KMS-11 (cell line): ENCODE data around the gene CDK9.

Experiments
- H2AFZ ChIP-seq: fragments of 200-600 bp; sonication (generic); 2 replicates; pipeline ENCODE4 v1.6.1; 2016; ENCODE audit warnings: antibody characterized with exemption, mixed run types, low read depth
- H3K27ac ChIP-seq: fragments of 200-600 bp; sonication (generic); 2 replicates; pipeline ENCODE4 v1.6.1; 2016; ENCODE audit warnings: mild to moderate bottlenecking, mixed run types
- H3K27me3 ChIP-seq: fragments of 200-600 bp; sonication (generic); 2 replicates; pipeline ENCODE4 v1.6.1; 2017; ENCODE audit warnings: mild to moderate bottlenecking, low read depth, mixed run types, moderate library complexity; ENCODE audit not compliant: insufficient read depth
- H3K36me3 ChIP-seq: fragments of 200-600 bp; sonication (generic); 2 replicates; pipeline ENCODE4 v1.6.1; 2017; ENCODE audit warnings: mild to moderate bottlenecking, mixed run types; ENCODE audit not compliant: insufficient read depth
- H3K4me1 ChIP-seq: fragments of 200-600 bp; sonication (generic); 2 replicates; pipeline ENCODE4 v1.6.1; 2016; ENCODE audit warnings: mild to moderate bottlenecking, low read depth, mixed run types; ENCODE audit not compliant: poor library complexity, severe bottlenecking
- H3K4me2 ChIP-seq: fragments of 200-600 bp; sonication (generic); 2 replicates; pipeline ENCODE4 v1.7.0; 2016; ENCODE audit warnings: mild to moderate bottlenecking, mixed run types
- H3K4me3 ChIP-seq: fragments of 200-600 bp; sonication (generic); IDR thresholded peaks from 2 replicates; pipeline ENCODE4 v1.6.1; 2017; ENCODE audit warnings: low read depth, low read length, mixed read lengths; ENCODE audit not compliant: insufficient read depth
- H3K79me2 ChIP-seq: fragments of 200-600 bp; sonication (generic); 2 replicates; pipeline ENCODE4 v1.6.1; 2016; ENCODE audit warnings: low read depth, mixed run types; ENCODE audit not compliant: insufficient read depth
- H3K9ac ChIP-seq: fragments of 200-600 bp; sonication (generic); 2 replicates; pipeline ENCODE4 v1.6.1; 2016; ENCODE audit warnings: mild to moderate bottlenecking, mixed run types
- H4K20me1 ChIP-seq: fragments of 200-600 bp; sonication (generic); 2 replicates; pipeline ENCODE4 v1.6.1; 2016; ENCODE audit warnings: mild to moderate bottlenecking, mixed run types; ENCODE audit not compliant: insufficient read depth
- CTCF ChIP-seq: fragments of 200-600 bp; sonication (generic); conservative IDR thresholded peaks from 2 replicates; pipeline ENCODE4 v1.6.1; 2017; ENCODE audit warnings: low read depth, mild to moderate bottlenecking, antibody characterized with exemption, low read length, moderate library complexity, mixed read lengths

Gene CDK9

GRCh38 chr9:127806871-127807270 lies 21.0 kb downstream of the CDK9 start:
- Histone ChIP-seq H3K9ac (no peak overlapping the region), H3K4me3 (no peak overlapping the region), H4K20me1 (no peaks in the 10 kb centered on the region), H3K36me3 (no peaks in the 10 kb centered on the region), H3K27me3 (no peaks in the 10 kb centered on the region), H3K4me1 (peaks cover 22% of the 10 kb centered on the region), H3K79me2 (peaks cover 29% of the 10 kb centered on the region), H3K27ac (no peak overlapping the region), H3K4me2 (no peak overlapping the region), H2AFZ (no peak overlapping the region)
- TF ChIP-seq CTCF = no peak

GRCh38 chr9:127808347-127809001 lies 22.6 kb downstream of the CDK9 start:
- H3K27ac ChIP-seq = no peak overlapping the region

GRCh38 chr9:127809002-127809539 lies 23.2 kb downstream of the CDK9 start:
- no peaks in the 10 kb centered on the region for H3K36me3 ChIP-seq
- peaks cover 17% of the 10 kb centered on the region for H3K79me2 ChIP-seq
- H3K4me1 ChIP-seq = peaks cover 12% of the 10 kb centered on the region
- no peak overlapping the region for H2AFZ ChIP-seq
- H3K27ac ChIP-seq = no peak overlapping the region
- TF ChIP-seq CTCF = no peak
- no peak overlapping the region for H3K4me2 ChIP-seq
- no peak overlapping the region for H3K9ac ChIP-seq
- H4K20me1 ChIP-seq = no peaks in the 10 kb centered on the region
- no peaks in the 10 kb centered on the region for H3K27me3 ChIP-seq
- H3K4me3 ChIP-seq = no peak overlapping the region

More at GRCh38 chr9:127808347-127809001, 22.6 kb downstream of the CDK9 start:
- Histone ChIP-seq H3K36me3 (no peaks in the 10 kb centered on the region), H2AFZ (no peak overlapping the region), H3K4me1 (peaks cover 16% of the 10 kb centered on the region), H3K4me2 (no peak overlapping the region), H4K20me1 (no peaks in the 10 kb centered on the region), H3K79me2 (peaks cover 23% of the 10 kb centered on the region), H3K27me3 (no peaks in the 10 kb centered on the region), H3K9ac (no peak overlapping the region), H3K4me3 (no peak overlapping the region)
- no peak for TF ChIP-seq CTCF

DNA sequence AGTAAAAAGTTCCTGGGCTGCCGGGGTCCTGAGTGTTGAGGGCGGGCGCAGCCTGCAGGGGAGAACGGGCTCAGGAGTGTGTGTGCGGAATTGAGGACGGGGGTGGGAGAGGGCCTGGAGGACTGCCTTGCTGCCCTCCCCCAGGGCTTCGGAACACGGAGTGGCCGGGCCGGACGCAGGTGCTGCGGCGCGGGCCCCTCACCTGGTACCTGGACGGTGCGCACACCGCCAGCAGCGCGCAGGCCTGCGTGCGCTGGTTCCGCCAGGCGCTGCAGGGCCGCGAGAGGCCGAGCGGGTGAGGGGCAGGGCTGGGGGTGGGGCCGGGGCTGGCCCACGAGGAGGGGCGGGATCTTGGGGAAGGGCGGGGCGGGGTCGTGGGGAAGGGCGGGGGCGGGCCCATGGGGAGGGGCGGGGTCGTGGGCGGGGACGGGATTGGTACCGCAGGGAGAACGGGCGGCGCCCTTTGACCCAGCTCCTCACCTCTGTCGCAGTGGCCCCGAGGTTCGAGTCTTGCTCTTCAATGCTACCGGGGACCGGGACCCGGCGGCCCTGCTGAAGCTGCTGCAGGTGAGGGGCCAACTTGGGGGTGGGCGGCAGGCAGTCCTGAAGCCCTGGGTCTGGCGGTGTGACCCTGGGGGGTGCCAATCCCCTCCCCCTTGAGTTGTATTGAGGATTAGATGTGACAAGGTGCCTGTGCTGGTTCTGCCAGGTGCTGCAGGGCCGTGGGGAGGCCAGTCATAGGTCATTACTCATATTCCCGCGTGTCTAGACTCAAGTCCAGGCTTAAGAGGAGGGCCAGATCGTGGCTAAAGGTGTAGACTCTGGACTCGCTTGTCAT lies 23.9 kb downstream of the CDK9 start:
- Histone ChIP-seq H3K36me3 (no peaks in the 10 kb centered on the region), H3K4me1 (peaks cover 6% of the 10 kb centered on the region), H3K4me3 (no peak overlapping the region), H2AFZ (no peak overlapping the region), H3K79me2 (peaks cover 11% of the 10 kb centered on the region; the same call in 1 of the 2 replicates), H4K20me1 (no peaks in the 10 kb centered on the region), H3K4me2 (no peak overlapping the region), H3K27me3 (no peaks in the 10 kb centered on the region), H3K9ac (no peak overlapping the region), H3K27ac (no peak overlapping the region)
- TF ChIP-seq CTCF = no peak
